Endothelial cell of umbilical vein (primary cell): ENCODE measurements around the gene KANSL1L. TPM values are rescaled to one million over a fixed set of nuclear protein-coding genes. Genes with fewer than 3 reads are reported as not detected.

Experiments
- BruUV-seq: library from RNA; stranded (reverse); fragments of 400-500 nt; replicated peaks from 2 replicates; lab custom pipeline; 2021; lab: Mats Ljungman, UMichigan
- CTCF ChIA-PET: fragments of 300-600, 350-600 bp; sonication (Branson Sonifier 250); formaldehyde crosslinking; loops from one replicate; lab custom pipeline; 2021; ENCODE audit warnings: antibody characterized with exemption, inconsistent platforms; lab: Charles Lee
- POLR2A ChIA-PET: fragments of 300-600, 350-600 bp; sonication (Branson Sonifier 250); formaldehyde crosslinking; loops from one replicate; lab custom pipeline; 2021; ENCODE audit warnings: antibody characterized with exemption, inconsistent platforms; lab: Charles Lee
- DNase-seq: peaks from one replicate; pipeline ENCODE4 v3.0.0-alpha.2; 2011; ENCODE audit warnings: low read depth, low spot score
- FAIRE-seq: peaks from 2 replicates; lab custom pipeline; 2011; peaks lifted over from hg19 to GRCh38; lab: Jason Lieb, UNC
- H2AFZ ChIP-seq: 2 replicates; pipeline ENCODE4 v1.6.0; 2012; ENCODE audit warnings: low read depth, low read length, control low read depth, inconsistent platforms
- H3K27ac ChIP-seq: 2 replicates; pipeline ENCODE4 v1.5.1; 2011; ENCODE audit warnings: low read depth, mild to moderate bottlenecking, control low read depth, low read length, moderate library complexity; ENCODE audit not compliant: insufficient read depth
- H3K27me3 ChIP-seq, 2 experiments: 2 replicates each; pipeline versions ENCODE4 v1.6.0 to v1.6.1; 2011; ENCODE audit warnings: low read length in 2 of 2, mixed read lengths in 1 of 2; ENCODE audit not compliant: control insufficient read depth in 2 of 2, insufficient read depth in 2 of 2
- H3K36me3 ChIP-seq, 2 experiments: 2 replicates in 1 of 2; 3 replicates in 1 of 2; pipeline ENCODE4 v1.5.1; 2011; ENCODE audit warnings: low read length in 2 of 2, mild to moderate bottlenecking in 1 of 2, moderate library complexity in 1 of 2; ENCODE audit not compliant: control insufficient read depth in 2 of 2, insufficient read depth in 2 of 2; ENCODE audit errors: extremely low read depth in 1 of 2
- H3K4me1 ChIP-seq: 3 replicates; pipeline ENCODE4 v1.5.1; 2011; ENCODE audit warnings: mild to moderate bottlenecking, low read length; ENCODE audit not compliant: control insufficient read depth, insufficient read depth; ENCODE audit errors: extremely low read depth
- H3K4me2 ChIP-seq: 2 replicates; pipeline ENCODE4 v1.6.1; 2011; ENCODE audit warnings: low read length, control low read depth, mixed read lengths; ENCODE audit not compliant: insufficient read depth
- H3K4me3 ChIP-seq, 3 experiments: fragments of 200-600 bp in 1 of 3; sonication (generic), shearing (Covaris generic) in 1 of 3; replicated peaks in 1 of 3; 2 replicates each; pipeline ENCODE4 v1.5.1; 2011 to 2016; ENCODE audit warnings: control low read depth in 3 of 3, low read length in 3 of 3, mild to moderate bottlenecking in 2 of 3, inconsistent platforms in 1 of 3, low read depth in 1 of 3, moderate library complexity in 1 of 3; ENCODE audit not compliant: insufficient read depth in 1 of 3
- H3K79me2 ChIP-seq: 2 replicates; pipeline ENCODE4 v1.6.0; 2012; ENCODE audit warnings: low read length, inconsistent platforms; ENCODE audit not compliant: control insufficient read depth, insufficient read depth
- H3K9ac ChIP-seq: replicated peaks from 2 replicates; pipeline ENCODE3; 2011; ENCODE audit warnings: low read length, control low read depth; ENCODE audit not compliant: insufficient read depth; ENCODE audit errors: extremely low read depth
- H3K9me1 ChIP-seq: replicated peaks from 3 replicates; pipeline ENCODE4 v1.6.0; 2011; ENCODE audit warnings: mild to moderate bottlenecking, low read length; ENCODE audit not compliant: control insufficient read depth, insufficient read depth; ENCODE audit errors: extremely low read depth
- H3K9me3 ChIP-seq: replicated peaks from 2 replicates; pipeline ENCODE4 v1.5.1; 2012; ENCODE audit warnings: low read length, inconsistent platforms; ENCODE audit not compliant: control insufficient read depth, insufficient read depth
- H4K20me1 ChIP-seq: replicated peaks from 2 replicates; pipeline ENCODE3; 2011; ENCODE audit warnings: mild to moderate bottlenecking, low read length; ENCODE audit not compliant: control insufficient read depth, insufficient read depth; ENCODE audit errors: extremely low read depth
- CTCF ChIP-seq, 2 donors: IDR thresholded peaks; 1 replicate in 1 of 2; 2 replicates in 1 of 2; pipeline ENCODE4 v1.5.1; 2011; ENCODE audit warnings: low read length in 2 of 2, mild to moderate bottlenecking in 2 of 2, moderate library complexity in 2 of 2, control low read depth in 1 of 2, inconsistent platforms in 1 of 2, low read depth in 1 of 2; ENCODE audit not compliant: insufficient read depth in 1 of 2; ENCODE audit errors: extremely low read depth in 1 of 2
- POLR2AphosphoS5 ChIP-seq: IDR thresholded peaks from 2 replicates; pipeline ENCODE4 v1.6.1; 2012; ENCODE audit warnings: low read depth, mild to moderate bottlenecking, control low read depth, low read length, moderate library complexity; ENCODE audit not compliant: insufficient read depth
- dilution Hi-C: fragments of 300-500 bp; cut with MboI; formaldehyde crosslinking; loops from one replicate; pipeline ENCODE4 v1.15.0; 2019; ENCODE audit warnings: low sequenced_read_pairs; ENCODE audit not compliant: extremely low pct_ligation_motif_present
- intact Hi-C: fragments of 100-400 bp; cut with micrococcal nuclease; formaldehyde crosslinking; loops from one replicate; pipeline ENCODE4 v1.10.0; 2022
- polyA plus RNA-seq, 4 experiments: library from polyadenylated mRNA; depleted of rRNA in 3 of 4; stranded (reverse) in 3 of 4; unstranded in 1 of 4; fragments of >200 nt; gene quantifications; 2 replicates each; pipeline versions ENCODE4 v1.2.1 to v1.2.3, GENCODE V29; 2011 to 2012; ENCODE audit warnings: missing spikeins in 1 of 4
- total RNA-seq: library from RNA; stranded (reverse); gene quantifications from 2 replicates; pipeline ENCODE4 v1.2.3, GENCODE V29; 2021

Gene KANSL1L
- total and polyA plus RNA-seq, 2 donors (not counting 3 experiments of a cell fraction or from before 2014, with no cell fraction given), result 4.3 to 14.0 TPM

DNA sequence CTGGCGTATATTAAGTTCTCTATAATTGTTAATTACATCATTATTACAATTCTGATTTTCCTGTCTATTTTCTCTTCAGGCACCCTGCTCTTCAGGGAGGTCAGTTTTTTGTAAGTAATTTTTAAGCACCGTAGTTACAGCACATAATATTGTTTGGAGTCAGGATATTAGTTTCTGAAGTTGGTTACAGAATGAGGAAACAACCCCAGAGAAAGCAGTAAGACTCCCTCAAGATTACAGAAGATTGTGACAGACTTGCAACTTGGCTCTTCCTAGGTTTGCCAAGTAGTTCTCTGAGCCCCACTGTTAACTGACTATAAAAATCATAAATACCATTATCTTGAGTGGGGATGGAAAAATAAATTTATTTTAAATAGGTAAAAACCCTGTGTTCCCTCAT lies 167.8 kb downstream of the KANSL1L start:
- Histone ChIP-seq H4K20me1 (peaks cover 3% of the 10 kb centered on the region), H3K36me3 (no peaks in the 10 kb centered on the region), H3K9ac (peak overlapping the region; percentile 79), H3K4me1 (peaks cover 21% of the 10 kb centered on the region), H3K9me1 (no peaks in the 10 kb centered on the region), H3K9me3 (no peaks in the 10 kb centered on the region), H3K4me2 (peak overlapping the region; percentile 92), H3K27ac (no peak overlapping the region), H2AFZ (no peak overlapping the region), H3K79me2 (peaks cover 59% of the 10 kb centered on the region), H3K27me3 (no peaks in the 10 kb centered on the region), H3K4me3 (peak overlapping the region; percentile 83 to 98 (median 95))
- CTCF ChIA-PET, result interaction anchor here (0.9 to 1.9 kb wide), 2 partner anchors 11 to 195 kb away, joined by 3 to 4 read pairs; no protein-coding TSS in a partner anchor
- FAIRE-seq (no peak), DNase-seq (no peak)
- dilution Hi-C loops (no loop called here), intact Hi-C loops (loop anchor here (10.0 kb wide), 1 partner anchor 471 kb away; the partner anchor contains the start of gene LANCL1)
- no TSS peak for BruUV-seq
- POLR2A ChIA-PET, result no interaction called here
- TF ChIP-seq POLR2AphosphoS5 (no peak), CTCF (IDR thresholded peaks at IDR 0.05; ENCODE audit: extremely low read depth in 1 of 2, insufficient read depth in 1 of 2, low read depth in 1 of 2, low read length in 2 of 2) (no peak)
